Skeletal muscle tissue (tissue), 4 donors: ENCODE results near the gene MSL1. TPM values are rescaled to one million over a fixed set of nuclear protein-coding genes. Genes with fewer than 3 reads are reported as not detected.
A peak's percentile ranks its signal among the peaks of the same experiment; 100 is the strongest.

Experiments used
- H3K27ac ChIP-seq: one replicate; pipeline ENCODE4 v1.7.0; 2013; ENCODE audit warnings: mild to moderate bottlenecking, low read depth, low read length, inconsistent platforms
- H3K27me3 ChIP-seq, 3 donors: one replicate each; pipeline ENCODE4 v1.7.0; 2013; ENCODE audit warnings: low read length in 3 of 3; ENCODE audit not compliant: control insufficient read depth in 3 of 3, insufficient read depth in 3 of 3
- H3K36me3 ChIP-seq, 3 donors: one replicate each; pipeline ENCODE4 v1.7.0; 2013; ENCODE audit warnings: low read length in 3 of 3; ENCODE audit not compliant: control insufficient read depth in 3 of 3, insufficient read depth in 3 of 3
- H3K4me1 ChIP-seq, 3 donors: one replicate each; pipeline ENCODE4 v1.7.0; 2013; ENCODE audit warnings: low read length in 3 of 3, mild to moderate bottlenecking in 3 of 3; ENCODE audit not compliant: control insufficient read depth in 3 of 3, insufficient read depth in 3 of 3
- H3K4me3 ChIP-seq, 3 donors: one replicate each; pipeline ENCODE4 v1.7.0; 2013; ENCODE audit warnings: low read length in 3 of 3
- H3K9ac ChIP-seq, 3 donors: one replicate each; pipeline ENCODE4 v1.7.0; 2013; ENCODE audit warnings: low read length in 3 of 3, mild to moderate bottlenecking in 3 of 3, moderate library complexity in 2 of 3, low read depth in 1 of 3
- H3K9me3 ChIP-seq, 3 donors: one replicate each; pipeline ENCODE4 v1.7.0; 2013; ENCODE audit warnings: low read length in 3 of 3; ENCODE audit not compliant: control insufficient read depth in 3 of 3
- total RNA-seq: library from RNA; depleted of rRNA; stranded (reverse); fragments of >200 nt; gene quantifications from one replicate; pipeline ENCODE4 v1.2.3, GENCODE V29; 2014
- donor health status: Osteomylitis.

The MSL1 gene
- total RNA-seq, 1 donor from 2014 or later = 53.8 TPM

DNA sequence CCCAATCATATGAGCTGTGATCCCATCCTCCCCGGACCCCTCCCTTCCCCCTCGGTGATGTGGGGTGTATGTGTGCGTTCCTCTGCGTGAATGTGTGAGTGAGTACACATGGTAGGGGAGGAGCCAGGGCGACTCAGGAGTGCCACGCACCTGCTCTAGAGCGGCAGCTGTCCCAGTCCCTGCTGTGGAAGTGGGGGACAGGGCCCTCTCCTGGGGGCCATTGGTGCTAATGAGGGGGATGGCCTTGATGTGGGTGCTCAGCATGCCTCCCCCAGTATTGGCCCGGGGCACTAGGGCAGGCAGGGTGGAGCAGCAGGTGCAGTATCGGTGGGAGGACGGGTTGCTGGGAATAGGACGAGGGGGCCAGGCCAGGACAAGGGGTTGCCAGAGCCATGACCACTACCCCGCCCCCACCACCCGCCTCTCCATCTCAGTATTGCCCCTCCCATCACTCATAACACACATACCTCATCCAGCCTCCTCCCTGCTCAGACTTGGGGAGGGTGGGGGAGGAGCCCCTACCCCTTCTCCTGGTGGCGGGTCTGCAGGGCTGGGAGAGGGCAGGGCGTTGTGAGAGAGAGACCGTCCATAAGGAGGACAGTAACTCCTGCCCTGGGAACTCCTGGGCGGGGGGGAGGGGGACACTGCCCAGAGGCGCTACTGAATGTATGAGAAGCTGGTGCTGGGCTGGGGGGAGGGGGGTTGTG lies 29.9 kb upstream of the MSL1 start:
- Histone ChIP-seq H3K27me3 (no peaks in the 10 kb centered on the region), H3K4me1 (peaks cover 55 to 72% (median 69%) of the 10 kb centered on the region in 3 donors), H3K27ac (peak overlapping the region; percentile 99), H3K9ac (peak overlapping the region in 2 of 3 donors; percentile 53 to 72), H3K4me3 (no peak overlapping the region), H3K36me3 (peaks cover 66 to 72% (median 69%) of the 10 kb centered on the region in 3 donors), H3K9me3 (no peaks in the 10 kb centered on the region)

DNA sequence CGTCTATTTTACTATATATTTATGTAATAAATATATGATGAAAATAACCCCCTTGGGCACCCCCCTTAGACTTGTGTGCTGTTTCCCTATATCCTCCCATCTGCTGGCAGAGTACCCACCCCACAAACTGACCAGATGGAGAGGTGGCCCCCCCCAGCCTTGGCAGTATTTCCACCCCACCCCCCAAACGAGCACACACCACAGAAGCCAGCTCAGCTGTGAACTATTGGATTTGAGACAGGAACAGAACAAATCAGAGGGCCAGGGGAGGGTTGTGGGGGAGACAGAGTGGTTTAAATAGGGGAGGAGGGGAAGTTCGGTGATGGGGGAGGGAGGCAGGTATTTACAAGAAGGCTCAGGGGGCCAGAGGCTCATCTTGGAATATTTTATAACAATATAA lies 29.2 kb upstream of the MSL1 start:
- H3K4me3 ChIP-seq = peak overlapping the region in 1 of 3 donors; percentile 63
- H3K4me1 ChIP-seq = peaks cover 62 to 79% (median 76%) of the 10 kb centered on the region in 3 donors

DNA sequence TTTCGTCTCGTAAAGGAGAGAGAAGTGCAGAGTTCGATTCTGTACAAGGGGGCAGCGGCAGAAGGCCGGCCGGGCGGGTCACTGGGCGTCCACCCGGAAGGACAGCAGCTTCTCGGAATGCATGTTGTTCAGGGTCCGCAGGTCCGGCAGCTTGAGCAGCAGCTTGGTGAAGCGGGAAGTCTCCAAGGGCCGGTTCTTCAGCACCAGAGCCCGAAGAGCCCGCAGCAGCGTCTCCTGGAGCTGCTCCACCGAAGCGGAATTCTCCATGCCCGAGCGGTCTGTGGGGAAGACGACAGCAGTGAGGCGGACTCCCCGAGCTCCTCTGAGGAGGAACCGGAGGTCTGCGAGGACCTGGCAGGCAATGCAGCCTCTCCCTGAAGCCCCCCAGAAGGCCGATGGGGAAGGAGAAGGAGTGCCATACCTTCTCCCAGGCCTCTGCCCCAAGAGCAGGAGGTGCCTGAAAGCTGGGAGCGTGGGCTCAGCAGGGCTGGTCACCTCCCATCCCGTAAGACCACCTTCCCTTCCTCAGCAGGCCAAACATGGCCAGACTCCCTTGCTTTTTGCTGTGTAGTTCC lies 28.7 kb upstream of the MSL1 start:
- Histone ChIP-seq H3K4me3 (peak overlapping the region; percentile 17 to 63 (median 38)), H3K27ac (peak overlapping the region; percentile 99), H3K36me3 (peaks cover 65 to 70% (median 69%) of the 10 kb centered on the region in 3 donors), H3K9ac (peak overlapping the region; percentile 69 to 81 (median 80)), H3K27me3 (no peaks in the 10 kb centered on the region), H3K4me1 (peaks cover 67 to 84% (median 81%) of the 10 kb centered on the region in 3 donors), H3K9me3 (no peaks in the 10 kb centered on the region)

More for the DNA sequence above, 29.2 kb upstream of the MSL1 start:
- Histone ChIP-seq H3K9ac (peak overlapping the region in 2 of 3 donors; percentile 69 to 81), H3K27me3 (no peaks in the 10 kb centered on the region), H3K27ac (peak overlapping the region; percentile 99), H3K9me3 (no peaks in the 10 kb centered on the region), H3K36me3 (peaks cover 66 to 72% (median 69%) of the 10 kb centered on the region in 3 donors)

- peak overlapping the region; percentile 99 for H3K27ac ChIP-seq
- H3K36me3 ChIP-seq = peaks cover 59 to 70% (median 63%) of the 10 kb centered on the region in 3 donors
- peak overlapping the region; percentile 69 to 81 (median 80) for H3K9ac ChIP-seq
- no peaks in the 10 kb centered on the region for H3K27me3 ChIP-seq
- H3K4me3 ChIP-seq = peak overlapping the region; percentile 0 to 63 (median 48)
- H3K4me1 ChIP-seq = peaks cover 73 to 90% (median 84%) of the 10 kb centered on the region in 3 donors
- H3K9me3 ChIP-seq = no peaks in the 10 kb centered on the region
Measured at GRCh38 chr17:40093580-40094201, 28.1 kb upstream of the MSL1 start.

DNA sequence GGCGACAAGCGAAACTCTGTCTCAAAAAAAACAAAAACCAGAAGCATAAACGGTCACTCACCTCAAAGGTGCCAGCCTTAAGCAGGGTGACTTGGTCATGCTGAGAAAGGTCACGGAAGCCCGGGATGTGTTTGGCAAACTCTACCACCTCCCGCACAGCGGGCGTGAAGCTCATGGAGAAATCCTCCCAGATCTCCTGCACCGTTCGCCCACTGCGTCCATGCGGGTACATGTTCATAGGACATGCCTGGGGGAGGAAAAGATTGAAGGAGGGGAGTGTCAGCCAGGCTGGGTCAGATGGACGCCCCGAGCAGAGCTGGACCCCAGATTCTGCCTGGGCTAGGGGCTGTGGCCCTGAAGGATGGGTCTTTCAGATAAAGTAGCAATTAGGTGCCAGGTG lies 26.9 kb upstream of the MSL1 start:
- peaks cover 50 to 66% (median 54%) of the 10 kb centered on the region in 3 donors for H3K36me3 ChIP-seq

GRCh38 chr17:40095351-40095943 lies 26.3 kb upstream of the MSL1 start:
- Histone ChIP-seq H3K9me3 (no peaks in the 10 kb centered on the region), H3K9ac (peak overlapping the region; percentile 64 to 81 (median 74)), H3K4me1 (peaks cover 76 to 90% (median 77%) of the 10 kb centered on the region in 3 donors), H3K4me3 (peak overlapping the region in 2 of 3 donors; percentile 51 to 61), H3K27ac (peak overlapping the region; percentile 99), H3K27me3 (no peaks in the 10 kb centered on the region), H3K36me3 (peaks cover 50 to 71% (median 50%) of the 10 kb centered on the region in 3 donors)

More for the DNA sequence above, 26.9 kb upstream of the MSL1 start:
- Histone ChIP-seq H3K9ac (peak overlapping the region; percentile 64 to 81 (median 74)), H3K4me3 (peak overlapping the region in 2 of 3 donors; percentile 51 to 61), H3K27me3 (no peaks in the 10 kb centered on the region), H3K4me1 (peaks cover 77 to 90% (median 82%) of the 10 kb centered on the region in 3 donors), H3K27ac (peak overlapping the region; percentile 99), H3K9me3 (no peaks in the 10 kb centered on the region)

GRCh38 chr17:40095944-40096791 lies 25.6 kb upstream of the MSL1 start:
- Histone ChIP-seq H3K9me3 (no peaks in the 10 kb centered on the region), H3K4me3 (peak overlapping the region; percentile 70 to 78 (median 77)), H3K4me1 (peaks cover 76 to 88% (median 82%) of the 10 kb centered on the region in 3 donors), H3K9ac (peak overlapping the region; percentile 80 to 92 (median 81)), H3K27me3 (no peaks in the 10 kb centered on the region), H3K27ac (peak overlapping the region; percentile 99), H3K36me3 (peaks cover 47 to 70% (median 50%) of the 10 kb centered on the region in 3 donors)

GRCh38 chr17:40097087-40097486 lies 24.7 kb upstream of the MSL1 start:
- Histone ChIP-seq H3K4me1 (peaks cover 76 to 89% (median 82%) of the 10 kb centered on the region in 3 donors), H3K9ac (peak overlapping the region; percentile 80 to 92 (median 81)), H3K27me3 (no peaks in the 10 kb centered on the region), H3K27ac (peak overlapping the region; percentile 99), H3K36me3 (peaks cover 45 to 68% (median 50%) of the 10 kb centered on the region in 3 donors), H3K9me3 (no peaks in the 10 kb centered on the region), H3K4me3 (peak overlapping the region; percentile 70 to 78 (median 77))
